NCI-H2029 treated with DMSO at 0.1 percent for 48 hours (cell line): ENCODE measurements around the gene OPTC.

Source experiments
- DNase-seq: peaks from one replicate; lab custom pipeline; 2025; lab: John Stamatoyannopoulos, UW

The OPTC gene

DNA sequence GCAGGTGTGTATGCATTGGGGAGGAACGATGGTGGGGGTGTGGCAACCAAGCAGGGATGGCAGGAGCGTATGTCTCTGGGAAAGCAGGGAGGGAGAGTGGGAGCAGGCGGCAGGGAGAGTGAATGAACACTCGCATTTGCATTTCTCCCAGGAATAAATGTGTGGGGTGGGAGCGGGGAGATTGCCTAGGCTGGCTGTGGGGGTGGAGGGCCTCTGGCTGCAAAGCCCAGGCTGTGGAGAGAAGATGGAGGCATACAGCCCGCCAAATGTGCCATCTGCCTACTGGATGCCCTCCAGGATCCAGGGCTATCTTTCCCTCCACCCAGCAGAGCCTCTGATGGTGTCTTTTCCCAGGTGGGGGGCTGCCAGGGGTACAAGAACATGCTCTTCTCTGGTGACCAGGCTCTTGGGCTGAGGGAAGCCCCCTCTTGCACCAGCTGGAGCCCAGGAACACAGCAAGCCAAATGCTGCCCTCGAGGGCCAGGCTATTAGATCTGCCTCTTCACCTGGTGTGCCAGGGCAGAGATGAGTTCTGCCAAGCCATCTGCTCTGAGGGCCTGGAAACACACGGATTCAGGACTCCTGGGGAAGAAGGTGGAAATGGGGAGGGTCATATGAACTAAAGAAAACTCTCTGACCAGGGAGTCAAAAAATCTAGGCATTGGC lies 1.7 kb upstream of the OPTC start:
- DNase-seq = no peak

DNA sequence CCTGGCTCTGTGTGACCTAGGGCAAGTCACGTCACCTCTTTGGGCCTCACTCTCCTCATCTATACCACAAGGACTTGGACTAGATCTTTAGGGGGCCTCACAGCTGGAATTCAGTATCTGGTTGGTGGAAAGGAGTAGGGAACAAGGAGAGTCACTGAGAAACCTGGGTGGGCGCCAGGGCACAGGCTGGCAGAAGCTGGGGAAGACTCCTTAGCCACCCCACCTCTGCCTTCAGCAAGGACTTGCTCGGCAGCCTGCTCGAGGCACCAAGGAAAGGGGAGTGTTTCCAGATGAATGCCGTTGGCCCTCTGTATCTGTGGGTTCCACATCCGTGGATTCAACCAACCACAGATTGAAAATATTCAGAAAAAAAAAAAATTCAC lies 1.2 kb upstream of the OPTC start:
- DNase-seq = no peak

DNA sequence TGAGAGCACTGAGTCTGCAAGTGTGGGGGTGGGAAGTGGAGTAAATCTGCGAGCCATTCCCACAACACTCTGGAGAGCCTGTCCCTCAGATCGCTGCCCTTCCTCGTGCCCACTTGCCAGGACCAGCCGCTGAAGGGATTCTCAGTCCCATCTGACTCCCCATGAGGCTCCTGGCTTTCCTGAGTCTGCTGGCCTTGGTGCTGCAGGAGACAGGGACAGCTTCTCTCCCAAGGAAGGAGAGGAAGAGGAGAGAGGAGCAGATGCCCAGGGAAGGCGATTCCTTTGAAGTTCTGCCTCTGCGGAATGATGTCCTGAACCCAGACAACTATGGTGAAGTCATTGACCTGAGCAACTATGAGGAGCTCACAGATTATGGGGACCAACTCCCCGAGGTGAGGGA lies 1.9 kb downstream of the OPTC start:
- DNase-seq = no peak

DNA sequence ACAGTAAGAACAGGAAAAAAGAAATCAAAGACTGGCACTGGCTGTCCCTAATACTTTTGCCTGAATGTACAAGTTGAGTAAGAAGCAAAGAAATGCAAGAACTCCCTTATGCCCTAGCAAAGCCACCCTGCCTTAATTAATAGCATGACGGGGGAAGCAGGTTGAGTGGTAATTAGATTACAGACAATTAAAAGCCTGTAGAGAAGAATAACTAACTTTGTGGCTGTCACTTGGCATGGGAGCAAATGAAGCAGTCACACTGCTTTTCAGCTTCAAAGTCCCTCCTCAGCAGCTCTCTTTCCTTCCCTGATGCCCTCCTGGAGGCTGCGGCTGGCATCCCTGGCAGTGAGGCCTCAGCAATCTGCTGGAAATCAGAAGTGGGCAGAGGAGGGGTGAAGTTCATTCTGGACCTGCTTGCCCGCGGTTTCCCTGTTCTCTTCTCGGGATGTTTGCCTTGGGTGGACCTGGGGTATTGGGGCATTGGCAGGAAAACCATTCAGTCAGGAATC lies 3.4 kb downstream of the OPTC start:
- DNase-seq = no peak

GRCh38 chr1:203499643-203500278 lies 5.8 kb downstream of the OPTC start:
- no peak for DNase-seq

DNA sequence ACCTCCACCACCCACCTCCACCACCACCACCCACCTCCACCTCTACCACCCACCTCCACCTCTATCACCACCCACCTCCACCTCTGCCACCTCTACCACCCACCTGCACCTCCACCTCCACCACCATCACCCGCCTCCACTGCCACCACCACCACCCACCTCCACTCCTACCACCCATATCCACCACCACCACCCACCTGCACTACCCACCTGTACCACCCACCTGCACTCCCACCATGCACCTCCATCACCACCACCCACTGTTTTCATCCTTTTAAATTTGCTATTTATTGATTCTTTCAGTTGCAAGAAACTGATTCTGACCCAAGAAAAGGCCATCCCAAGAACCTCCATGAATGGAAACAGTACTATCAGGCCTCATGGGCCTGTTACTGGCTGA lies 6.3 kb downstream of the OPTC start:
- no peak for DNase-seq

DNA sequence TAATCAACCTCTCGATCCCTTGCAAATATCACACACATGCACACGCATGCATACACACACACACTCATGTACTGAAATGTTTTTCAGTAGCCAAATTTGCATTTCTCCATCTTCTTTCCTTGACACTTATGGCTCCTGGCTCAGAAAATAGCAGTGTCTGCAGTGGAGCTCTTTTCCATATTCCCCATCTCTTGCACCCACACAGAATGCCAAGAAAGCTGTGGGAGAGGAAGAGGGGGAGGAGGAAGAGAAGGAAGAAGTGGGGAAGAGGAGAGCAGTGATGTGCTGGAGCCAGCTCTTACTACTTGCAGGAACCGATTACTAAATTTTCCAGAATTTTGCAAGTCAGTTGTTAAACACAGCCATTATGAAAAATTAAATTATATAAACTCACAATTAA lies 9.9 kb downstream of the OPTC start:
- no peak for DNase-seq

DNA sequence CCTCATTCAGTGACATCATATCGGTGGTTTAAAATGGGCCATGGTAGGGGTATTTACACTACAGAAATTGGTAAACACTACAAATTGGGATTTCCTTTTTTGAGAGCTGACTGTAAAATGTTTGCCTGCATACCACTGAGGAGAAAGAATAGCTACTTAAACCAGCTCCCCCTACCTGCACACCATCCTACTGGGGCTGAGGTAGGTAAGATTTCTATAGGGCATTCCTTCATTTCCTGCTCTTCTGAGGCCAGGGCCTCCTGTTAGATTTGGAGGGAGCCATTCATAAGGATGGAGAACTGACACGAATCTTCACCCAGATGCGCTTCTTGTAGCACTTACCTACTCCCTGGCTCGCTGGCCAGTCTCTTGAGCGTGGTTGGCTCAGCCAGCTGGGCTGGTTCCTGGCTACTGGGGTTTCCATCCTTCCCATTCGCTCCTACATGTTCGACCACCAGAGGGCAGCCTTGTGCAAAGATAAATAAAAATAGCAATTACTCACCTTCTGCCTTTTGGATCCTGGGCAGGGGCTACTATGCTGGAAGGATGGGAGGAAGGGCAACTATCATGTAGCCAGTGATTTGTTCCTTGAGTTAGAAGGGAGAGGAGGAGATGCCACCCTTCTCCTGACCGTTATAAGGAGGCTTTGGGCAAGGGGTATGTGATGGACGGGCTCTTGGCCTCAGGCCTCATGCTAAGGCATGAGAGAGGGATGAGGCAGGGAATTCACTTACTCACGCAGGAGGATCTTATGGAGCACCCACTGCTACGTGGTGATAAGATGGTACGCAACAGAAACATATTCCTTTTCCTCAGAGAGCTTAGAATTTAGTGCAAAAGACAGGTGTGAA lies 10.7 kb downstream of the OPTC start:
- DNase-seq = peak; percentile 48

- DNase-seq = no peak
These were observed 11.7 kb downstream of the OPTC start for GRCh38 chr1:203505526-203506204.

DNA sequence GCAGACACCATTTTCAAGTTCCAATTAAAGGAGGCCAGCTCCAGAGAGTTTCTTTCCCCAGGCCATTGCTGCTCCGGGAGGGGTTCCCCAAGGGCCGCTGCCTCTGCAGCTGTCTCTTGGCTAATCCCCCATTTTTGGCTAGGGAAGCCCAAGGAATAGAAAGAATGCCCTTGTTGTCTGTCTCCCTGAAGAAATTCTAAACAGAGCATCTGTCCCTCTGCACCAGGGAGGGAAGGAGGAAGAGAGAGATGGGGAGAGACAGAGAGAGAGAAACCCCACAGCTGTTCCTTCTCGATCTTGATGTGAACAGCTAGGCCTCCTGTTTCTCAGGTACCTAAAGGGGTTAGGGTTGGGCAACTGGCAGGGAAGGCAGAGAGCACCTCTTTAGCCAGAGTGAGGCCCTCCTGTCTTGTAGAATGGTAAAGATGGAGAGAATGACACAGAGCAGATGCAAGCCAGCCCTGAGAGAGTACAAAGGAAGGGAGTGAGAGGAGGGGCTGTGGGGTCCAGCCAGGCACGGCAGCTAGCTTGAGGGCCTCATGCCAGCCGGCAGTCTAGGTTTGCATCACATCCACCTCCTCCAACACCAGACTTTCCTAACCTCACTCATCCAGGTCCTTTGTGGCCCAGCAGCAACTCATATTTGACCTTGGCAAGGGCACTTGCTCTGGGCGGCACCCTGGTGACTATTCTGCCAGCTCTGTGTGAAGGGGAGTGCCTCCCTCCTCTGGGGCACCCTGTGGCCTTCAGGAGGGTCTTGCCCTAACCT lies 13.1 kb downstream of the OPTC start:
- no peak for DNase-seq

GRCh38 chr1:203507759-203508158 lies 13.8 kb downstream of the OPTC start:
- no peak for DNase-seq

GRCh38 chr1:203508463-203509073 lies 14.6 kb downstream of the OPTC start:
- DNase-seq = no peak

GRCh38 chr1:203509135-203509534 lies 15.2 kb downstream of the OPTC start:
- no peak for DNase-seq

DNA sequence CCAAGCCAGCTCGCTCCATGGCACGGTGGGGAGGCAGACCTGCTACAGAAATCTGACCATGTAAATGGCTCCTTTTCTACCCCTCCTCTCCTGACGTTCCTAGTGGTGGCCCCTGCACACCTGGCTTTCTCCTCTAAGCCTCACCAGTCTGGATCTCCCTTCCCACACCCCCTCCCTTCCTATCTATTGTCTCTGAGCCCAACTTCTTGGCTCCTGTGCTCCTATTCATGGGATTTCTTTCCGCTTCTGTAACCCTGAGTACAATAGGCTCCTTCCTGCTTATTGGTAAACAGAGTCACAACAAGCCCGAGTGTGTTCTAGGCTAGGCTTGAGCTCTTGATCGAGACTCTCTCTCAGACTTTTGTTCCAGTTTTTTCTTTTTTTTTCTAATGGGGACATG lies 17.6 kb downstream of the OPTC start:
- DNase-seq = no peak

DNA sequence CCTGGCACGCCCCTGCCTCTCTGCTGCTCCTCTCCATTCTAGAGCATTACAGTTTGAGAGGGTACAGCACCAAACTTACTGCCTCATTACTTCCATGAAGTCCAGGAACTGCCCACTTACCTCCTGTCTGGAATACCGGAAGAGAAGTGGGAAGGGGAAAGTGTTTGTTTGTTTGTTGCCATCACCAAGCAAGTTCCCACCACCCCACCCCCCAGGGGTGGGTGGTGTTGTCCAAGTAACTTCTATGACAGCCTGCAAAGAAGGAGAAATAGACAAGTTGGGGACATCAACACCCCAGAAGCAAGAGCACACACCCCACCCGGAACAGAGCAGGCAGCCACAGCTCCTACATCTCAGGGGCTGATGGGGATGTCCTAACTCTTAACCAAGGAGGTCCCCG lies 18.0 kb downstream of the OPTC start:
- no peak for DNase-seq

DNA sequence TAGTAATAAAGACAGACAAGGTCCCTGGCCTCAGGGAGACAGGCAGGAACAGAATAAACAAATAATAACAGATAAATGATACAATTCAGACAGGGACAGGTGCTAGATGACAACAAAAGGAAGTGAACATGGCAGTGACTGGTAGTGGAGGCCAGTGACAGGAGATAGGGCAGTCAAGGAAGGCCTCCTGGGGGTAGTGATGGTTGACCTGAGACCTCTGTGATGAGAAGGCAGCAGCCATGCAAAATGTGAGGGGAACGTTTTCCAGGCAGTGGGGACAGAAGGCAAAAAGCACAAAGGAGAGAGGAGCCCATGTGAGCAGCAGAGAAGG lies 18.5 kb downstream of the OPTC start:
- no peak for DNase-seq

GRCh38 chr1:203512848-203513584 lies 19.1 kb downstream of the OPTC start:
- DNase-seq = no peak

GRCh38 chr1:203513585-203514031 lies 19.7 kb downstream of the OPTC start:
- no peak for DNase-seq

DNA sequence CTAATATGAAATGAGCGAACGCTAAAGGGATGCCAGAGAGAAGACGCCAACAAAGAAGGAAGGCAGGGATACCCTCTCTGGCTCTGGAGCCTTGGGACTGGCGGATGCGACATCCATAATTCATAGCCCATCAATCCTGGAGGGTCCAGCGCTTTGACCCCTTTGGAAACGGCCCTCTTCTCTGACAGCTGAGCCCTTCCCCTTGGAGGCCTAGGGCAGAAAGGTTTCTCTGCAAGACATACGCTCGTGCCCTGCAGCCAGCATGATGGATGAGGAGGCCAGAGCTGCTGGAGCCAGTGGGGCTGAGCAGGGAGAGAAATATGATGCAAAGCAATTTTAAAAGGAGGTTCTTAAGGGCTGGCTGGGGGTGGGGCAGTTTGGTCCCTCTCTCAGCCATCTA lies 22.2 kb downstream of the OPTC start:
- DNase-seq = no peak

GRCh38 chr1:203516906-203517305 lies 23.0 kb downstream of the OPTC start:
- no peak for DNase-seq
